Astrocyte of the spinal cord (primary cell): ENCODE results near the gene WDFY4.
A peak's percentile ranks its signal among the peaks of the same experiment; 100 is the strongest.

Experiments used
- DNase-seq: peaks from one replicate; pipeline ENCODE4 v3.0.0; 2011; ENCODE audit warnings: low read depth, low spot score
- H3K4me3 ChIP-seq: 2 replicates; pipeline ENCODE4 v1.5.1; 2011; ENCODE audit warnings: low read depth, mild to moderate bottlenecking, low read length, moderate library complexity
- CTCF ChIP-seq: IDR thresholded peaks from 2 replicates; pipeline ENCODE4 v1.5.1; 2012; ENCODE audit warnings: low read depth, mild to moderate bottlenecking, low read length, inconsistent platforms
- in situ Hi-C: cut with HindIII; loops from 2 replicates; pipeline ENCODE4 v1.10.0; 2017; ENCODE audit warnings: low sequenced_read_pairs

The WDFY4 gene

GRCh38 chr10:48655411-48656240 lies 29.0 kb upstream of the WDFY4 start:
- H3K4me3 ChIP-seq: peak overlapping the region; percentile 42
- no peak for TF ChIP-seq CTCF
- in situ Hi-C loops: no loop called here
- peak; percentile 74 for DNase-seq

GRCh38 chr10:48656241-48656913 lies 28.3 kb upstream of the WDFY4 start:
- peak; percentile 90 for DNase-seq
- TF ChIP-seq CTCF: peak; percentile 81
- in situ Hi-C loops: no loop called here
- peak overlapping the region; percentile 42 for H3K4me3 ChIP-seq

- no peak for DNase-seq
- no peak for TF ChIP-seq CTCF
- H3K4me3 ChIP-seq: no peak overlapping the region
- in situ Hi-C loops: no loop called here
Observed at GRCh38 chr10:48656914-48657305, 27.8 kb upstream of the WDFY4 start.

- DNase-seq: no peak
- no peak overlapping the region for H3K4me3 ChIP-seq
- no peak for TF ChIP-seq CTCF
- in situ Hi-C loops: no loop called here
Observed at GRCh38 chr10:48657416-48657815, 27.3 kb upstream of the WDFY4 start.

- peak; percentile 61 for DNase-seq
- in situ Hi-C loops: no loop called here
- no peak overlapping the region for H3K4me3 ChIP-seq
- peak; percentile 91 for TF ChIP-seq CTCF
Observed at GRCh38 chr10:48658243-48658974, 26.3 kb upstream of the WDFY4 start.

GRCh38 chr10:48658975-48659269 lies 25.8 kb upstream of the WDFY4 start:
- no peak for DNase-seq
- TF ChIP-seq CTCF: no peak
- no peak overlapping the region for H3K4me3 ChIP-seq
- in situ Hi-C loops: no loop called here
